ENCODE data around the gene ANKH. TPM values are rescaled to one million over a fixed set of nuclear protein-coding genes. Genes with fewer than 3 reads are reported as not detected.

Gene ANKH
- total RNA-seq, 1 donor from 2014 or later: 6.9 TPM

DNA sequence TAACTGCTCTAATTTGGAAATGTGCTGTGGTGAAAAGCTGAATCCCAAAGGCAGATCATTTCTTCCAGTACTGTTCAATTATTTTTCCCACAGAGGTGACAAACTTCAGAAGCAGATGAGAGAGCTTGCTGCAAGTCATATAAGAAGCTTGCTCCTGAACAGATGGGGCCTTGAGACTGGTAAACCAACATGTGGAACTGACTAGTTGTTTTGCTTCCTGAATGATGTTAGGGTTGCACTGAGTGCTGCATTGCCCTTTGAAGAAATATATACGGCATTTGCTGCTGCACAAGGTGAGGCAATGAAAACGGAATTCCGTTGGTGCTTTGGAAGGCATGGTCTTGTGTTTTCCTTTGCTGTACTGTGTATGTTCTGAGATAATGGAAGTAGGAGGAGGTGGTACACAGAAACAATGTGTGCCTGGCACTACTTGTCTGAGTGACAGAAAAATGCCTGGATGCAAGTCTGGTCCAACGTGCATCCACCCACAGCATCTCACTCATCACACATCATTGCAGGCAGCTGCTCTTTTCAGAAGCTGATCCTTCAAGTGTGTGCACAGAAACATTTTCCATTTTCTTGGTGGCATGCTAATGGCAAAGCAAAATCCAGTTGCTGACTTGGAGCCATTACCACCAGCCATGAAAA is 76.9 kb downstream of the ANKH start:
- no peak for DNase-seq (ENCODE audit: low read depth, low spot score)

DNA sequence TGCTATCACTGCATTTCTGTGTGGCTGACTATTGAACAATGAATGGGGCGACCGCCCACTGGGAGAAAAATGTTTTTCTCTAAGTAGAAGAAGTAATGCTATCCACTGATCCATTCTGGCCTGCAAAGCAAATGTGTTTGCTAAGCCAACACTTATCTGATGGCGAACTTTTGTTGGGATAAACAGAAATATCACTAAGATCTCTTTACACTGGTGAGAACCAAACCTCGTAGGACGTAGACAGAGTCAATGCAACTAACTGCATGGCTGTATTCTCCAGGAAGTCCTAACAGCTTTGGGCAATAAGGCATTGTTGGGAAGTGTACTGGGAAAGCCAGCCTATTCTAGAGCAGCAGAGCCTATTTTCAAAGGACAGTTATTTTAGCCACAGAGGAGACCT is 77.7 kb downstream of the ANKH start:
- DNase-seq (ENCODE audit: low read depth, low spot score): no peak

DNA sequence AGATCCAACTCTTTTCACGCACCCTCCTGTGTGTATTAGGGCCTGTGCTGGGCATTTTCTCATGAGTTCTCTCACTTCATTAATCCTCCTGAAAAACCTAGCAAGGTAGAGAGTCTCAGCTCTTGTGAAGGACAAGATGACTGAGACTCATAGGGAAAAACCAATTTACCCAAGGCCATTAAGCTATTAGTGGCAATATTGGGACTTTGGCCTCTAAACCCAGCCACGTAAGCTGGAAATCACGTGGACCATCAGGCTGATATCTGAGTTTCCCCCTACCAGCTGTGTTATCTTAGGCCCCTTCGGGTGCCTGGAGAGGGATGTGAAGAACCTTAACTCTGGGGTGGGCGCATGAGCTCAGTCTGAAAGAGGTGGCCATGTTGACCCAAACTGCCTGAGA is 80.7 kb downstream of the ANKH start:
- DNase-seq (ENCODE audit: low read depth, low spot score): no peak

DNA sequence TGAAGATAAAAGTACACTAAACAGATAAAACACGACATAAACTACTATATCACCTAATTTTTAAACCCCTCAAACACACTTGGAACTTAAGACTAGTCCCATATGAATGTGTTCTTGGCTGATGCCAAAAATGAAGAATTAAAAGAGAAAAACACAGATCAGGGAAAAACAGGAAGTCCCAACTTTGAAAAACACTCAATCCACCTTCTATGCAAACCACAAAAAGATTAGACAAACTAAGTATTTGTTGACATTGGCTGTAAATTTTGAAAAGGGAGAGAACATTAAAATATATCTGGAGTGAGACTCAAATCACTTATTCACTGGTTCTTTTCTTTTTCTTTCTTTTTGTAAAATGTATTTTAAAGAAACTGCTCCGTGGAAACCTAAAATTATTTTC is 81.4 kb downstream of the ANKH start:
- DNase-seq (ENCODE audit: low read depth, low spot score): no peak

DNA sequence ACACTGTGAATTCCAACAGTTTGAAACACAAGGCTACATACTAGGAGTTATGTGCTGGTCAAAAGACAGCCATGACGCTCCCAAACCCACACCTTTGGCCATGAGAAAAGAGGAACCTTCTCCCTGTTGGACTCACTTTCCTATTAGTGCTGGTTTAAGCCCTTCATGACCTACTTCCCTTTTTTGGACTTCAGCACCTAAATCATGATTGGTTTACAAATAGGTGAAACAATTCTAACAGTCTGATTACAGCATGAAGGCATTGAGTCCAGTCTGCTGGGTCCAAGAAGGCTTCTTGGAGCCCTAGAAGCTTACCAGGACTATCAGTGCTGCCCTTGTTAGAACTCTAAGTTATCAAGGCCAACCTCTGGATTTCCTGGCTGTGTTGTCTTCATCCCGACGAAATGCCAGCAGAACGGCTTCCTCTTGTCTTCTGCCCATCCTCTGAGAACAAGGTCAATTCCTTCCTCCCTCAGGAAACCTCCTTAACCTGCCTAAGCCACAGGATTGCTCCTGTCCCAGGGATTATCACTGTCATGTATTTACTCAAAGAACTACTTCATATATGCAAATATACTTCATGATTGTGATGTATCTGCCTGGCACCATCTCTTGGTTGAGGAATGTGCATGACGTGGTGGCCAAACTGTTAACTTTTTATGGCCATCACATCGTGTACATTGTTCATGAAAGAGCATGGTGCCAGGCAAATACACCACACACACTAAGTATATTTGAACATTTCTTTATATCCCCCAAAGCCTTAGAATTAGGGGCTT is 83.6 kb downstream of the ANKH start:
- no peak for DNase-seq (ENCODE audit: low read depth, low spot score)

DNA sequence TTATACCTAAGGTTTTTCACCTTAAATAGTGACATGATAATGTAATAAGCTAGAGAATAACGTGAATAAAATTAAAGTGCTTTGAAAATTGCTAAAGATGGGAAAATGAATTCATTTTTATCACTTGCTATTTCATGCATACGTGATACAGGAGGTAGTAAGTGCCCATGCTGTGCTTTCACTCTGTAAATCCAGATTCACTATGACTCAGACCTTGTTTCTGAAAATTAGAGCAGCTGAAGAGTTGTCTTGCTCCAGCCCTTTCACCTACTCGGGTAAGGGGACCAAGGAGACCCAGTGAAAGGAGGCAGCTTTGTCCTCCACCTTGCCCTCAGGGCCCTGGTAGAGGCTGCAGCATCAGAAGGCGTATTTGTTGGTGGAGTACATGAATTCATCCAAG is 87.9 kb downstream of the ANKH start:
- no peak for DNase-seq (ENCODE audit: low read depth, low spot score)

DNA sequence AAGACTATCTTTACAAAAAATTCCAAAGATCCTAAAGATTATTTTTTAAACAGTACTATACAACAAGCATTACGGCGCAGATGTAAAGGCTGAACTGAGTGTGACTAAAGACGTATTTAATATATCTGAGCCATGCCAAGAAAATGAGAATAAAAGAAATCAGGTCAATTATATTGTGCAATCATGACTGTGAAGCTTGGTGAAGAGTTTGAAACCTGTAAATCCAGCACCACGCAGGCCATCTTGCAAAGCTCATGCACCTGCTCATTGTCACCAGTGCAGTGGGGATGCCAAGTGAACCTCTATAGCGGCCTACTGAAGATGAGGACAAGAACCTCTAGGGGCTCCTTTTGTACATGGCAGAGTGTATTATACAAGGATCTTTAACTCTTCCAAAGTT is 89.0 kb downstream of the ANKH start:
- no peak for DNase-seq (ENCODE audit: low read depth, low spot score)

DNA sequence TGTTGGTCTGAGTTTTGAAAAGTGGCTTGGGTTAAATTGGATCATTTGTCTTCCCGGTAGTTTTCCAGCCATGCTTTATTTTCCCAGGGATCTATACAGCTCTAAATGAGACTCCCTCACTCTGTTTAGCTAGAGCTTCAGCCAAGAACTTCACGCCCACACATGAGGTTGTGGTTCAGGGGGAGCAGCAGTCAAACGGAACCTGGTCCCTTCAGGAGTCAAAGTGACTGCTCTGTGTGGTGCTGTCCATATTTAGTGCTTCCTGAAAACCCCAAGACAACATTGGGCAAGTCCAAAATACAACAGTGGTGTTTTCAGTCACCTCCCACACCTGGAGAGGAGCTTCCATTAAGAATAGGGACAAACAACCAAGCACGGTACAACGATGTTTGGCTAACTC is 90.5 kb downstream of the ANKH start:
- no peak for DNase-seq (ENCODE audit: low read depth, low spot score)

DNA sequence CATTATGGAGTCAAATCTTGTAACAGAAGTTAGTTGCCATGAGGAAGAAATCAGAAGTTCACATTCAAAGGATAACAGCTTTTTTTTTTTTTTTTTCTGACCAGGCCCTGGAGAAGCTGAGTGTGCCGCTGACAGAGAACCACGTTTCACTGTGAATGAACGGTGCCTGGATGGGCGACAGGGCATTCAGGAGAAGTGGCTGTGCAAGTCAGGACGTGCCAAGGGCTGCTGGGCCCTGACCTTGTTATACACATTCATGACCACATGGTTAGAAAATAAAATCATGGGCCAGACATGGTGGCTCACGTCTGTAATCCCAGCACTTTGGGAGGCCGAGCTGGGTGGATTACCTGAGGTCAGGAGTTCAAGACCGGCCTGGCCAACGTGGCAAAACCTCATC is 91.6 kb downstream of the ANKH start:
- DNase-seq (ENCODE audit: low read depth, low spot score): no peak

DNA sequence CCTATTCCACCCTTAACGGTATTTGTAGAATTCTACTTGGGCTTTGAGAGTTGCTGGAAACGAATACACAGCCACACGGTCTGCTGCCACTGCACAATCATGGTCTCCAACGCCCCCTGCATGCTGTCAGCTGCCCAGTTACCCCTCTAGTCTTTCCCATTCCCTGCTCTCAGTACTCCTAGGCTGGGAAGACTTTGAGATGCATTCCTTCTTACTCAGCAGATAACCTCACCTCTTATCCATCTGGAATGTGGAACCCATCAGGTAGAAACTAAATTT is 92.8 kb downstream of the ANKH start:
- DNase-seq (ENCODE audit: low read depth, low spot score): no peak

DNA sequence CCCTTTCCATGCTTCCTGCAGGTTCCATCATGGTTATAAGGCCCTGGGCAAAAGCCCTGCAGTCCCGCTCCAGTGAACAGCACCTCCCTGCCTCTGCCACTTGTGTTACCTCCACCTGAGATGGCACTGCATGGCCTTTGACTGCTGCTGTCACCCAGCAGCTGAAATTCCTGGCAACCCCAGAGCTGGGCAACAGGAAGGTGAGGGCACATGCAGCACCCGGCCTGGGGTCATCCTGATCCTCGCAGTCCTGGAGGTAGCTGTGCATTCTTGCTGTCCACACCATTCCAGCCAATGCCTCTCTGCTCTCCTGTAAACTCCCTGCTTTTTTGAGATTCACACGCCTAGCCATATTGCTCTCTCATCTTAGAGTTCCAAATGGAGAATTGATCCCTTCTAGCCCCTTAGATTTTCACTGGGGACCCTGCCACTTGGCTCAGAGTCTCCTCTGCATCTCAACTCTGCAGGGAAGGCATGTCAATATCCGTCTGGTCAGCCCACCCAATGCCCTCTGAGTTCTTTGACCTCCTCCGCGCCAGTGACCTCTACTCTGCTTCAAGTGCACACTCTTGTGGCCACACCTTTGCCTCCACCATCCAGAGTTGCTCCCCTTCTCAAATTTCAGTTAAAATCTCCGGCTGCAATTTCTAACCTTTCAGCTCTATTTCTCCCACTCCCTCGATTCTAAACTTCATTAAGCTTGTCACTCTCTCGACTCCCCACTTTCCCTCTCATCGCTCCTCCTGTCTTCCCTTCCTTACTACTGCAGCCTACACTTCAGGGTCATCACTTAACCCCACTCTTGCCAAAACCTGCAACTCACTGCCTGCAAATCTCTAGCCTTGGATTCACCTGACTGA is 93.4 kb downstream of the ANKH start:
- DNase-seq (ENCODE audit: low read depth, low spot score): no peak

DNA sequence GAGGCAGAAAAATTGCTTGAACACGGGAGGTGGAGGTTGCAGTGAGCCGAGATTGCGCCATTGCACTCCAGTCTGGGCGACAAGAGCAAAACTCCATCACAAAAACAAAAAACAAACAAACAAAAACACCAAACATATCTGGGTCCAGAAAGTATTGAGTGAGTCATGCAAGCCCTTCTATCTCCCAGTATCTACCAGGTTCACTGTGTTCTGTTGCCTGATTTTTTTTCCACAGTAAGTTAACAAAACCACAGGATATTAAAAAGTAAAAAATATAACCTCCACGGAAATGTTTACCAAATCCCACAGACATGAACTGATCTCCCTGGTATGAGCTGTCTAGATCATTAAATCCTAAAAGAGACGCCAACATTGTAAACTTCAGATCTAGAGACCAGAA is 94.4 kb downstream of the ANKH start:
- DNase-seq (ENCODE audit: low read depth, low spot score): no peak

DNA sequence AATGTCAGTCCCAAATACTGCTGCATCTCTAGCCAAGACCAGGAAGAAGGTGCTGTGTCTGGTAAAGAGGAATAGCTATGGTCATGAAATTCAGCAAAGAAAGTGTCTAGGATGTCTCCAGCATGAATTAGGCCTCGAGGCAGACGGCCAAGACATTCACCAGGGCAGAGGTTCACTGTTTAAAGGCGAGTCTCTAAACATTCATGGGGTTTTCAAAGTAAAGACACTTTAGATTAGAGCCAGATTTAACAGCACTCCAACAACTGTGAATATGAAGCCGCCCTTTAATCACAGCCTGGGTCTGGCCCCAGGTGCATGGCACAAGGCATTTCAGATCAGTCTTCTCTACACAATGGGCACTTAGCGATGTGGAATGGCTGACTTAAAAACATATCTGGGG is 95.0 kb downstream of the ANKH start:
- no peak for DNase-seq (ENCODE audit: low read depth, low spot score)

DNA sequence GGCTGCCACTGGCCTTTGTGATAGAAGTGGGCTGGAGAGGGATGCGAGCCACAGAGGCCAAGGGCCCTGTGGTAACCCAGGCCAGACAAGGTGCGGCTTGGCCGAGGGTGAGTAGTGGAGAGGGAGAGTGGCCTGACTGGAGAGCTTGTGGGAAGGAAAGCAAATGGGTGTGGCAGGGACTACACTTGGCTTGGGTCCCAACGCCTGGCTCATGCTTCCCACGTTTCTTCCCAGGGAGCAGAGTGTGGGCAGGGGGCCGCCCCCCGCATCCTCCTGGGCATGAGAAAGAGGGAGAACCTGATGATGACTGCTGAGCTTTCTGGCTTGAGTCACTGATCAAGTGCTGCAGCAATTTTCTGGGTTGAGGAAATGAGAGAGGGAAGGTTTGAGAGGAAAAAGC is 95.7 kb downstream of the ANKH start:
- DNase-seq (ENCODE audit: low read depth, low spot score): no peak

DNA sequence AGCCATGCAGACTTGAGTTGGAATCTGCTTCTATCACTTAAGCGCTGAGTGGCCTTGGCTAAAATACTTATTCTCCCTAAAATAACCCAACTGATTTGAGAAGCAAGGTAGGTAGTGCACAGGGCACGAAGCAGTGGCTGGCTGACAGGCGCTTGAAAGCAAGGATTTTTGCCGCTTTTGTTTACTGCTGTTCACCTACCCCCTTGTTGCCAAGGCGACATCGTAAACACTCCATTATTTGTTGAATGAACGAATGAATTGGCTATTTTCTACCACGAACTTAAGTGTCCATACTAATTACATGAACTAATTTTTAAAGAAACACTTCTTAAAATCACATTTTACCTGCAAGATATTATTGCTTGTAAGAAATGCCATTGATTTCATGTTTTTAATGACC is 98.0 kb downstream of the ANKH start:
- DNase-seq (ENCODE audit: low read depth, low spot score): no peak

DNA sequence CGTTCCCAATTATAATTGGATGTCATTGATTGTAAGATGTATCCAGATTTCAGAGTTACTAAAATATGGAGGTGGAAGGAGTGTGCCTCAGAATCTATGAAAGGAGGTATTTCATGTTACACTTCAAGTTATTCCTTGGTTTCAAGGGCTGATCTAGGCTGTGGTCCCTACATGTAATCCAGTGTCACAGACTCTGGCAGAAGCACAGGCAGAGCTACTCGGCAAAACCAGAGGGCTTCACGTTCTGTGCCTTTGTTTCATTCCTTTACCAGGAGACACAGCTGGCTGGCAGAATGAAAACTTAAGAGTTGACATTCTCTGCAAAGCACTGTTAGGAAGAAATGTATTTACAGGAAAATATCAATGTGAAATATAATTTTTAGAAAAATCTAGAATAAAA is 99.6 kb downstream of the ANKH start:
- DNase-seq (ENCODE audit: low read depth, low spot score): no peak

DNA sequence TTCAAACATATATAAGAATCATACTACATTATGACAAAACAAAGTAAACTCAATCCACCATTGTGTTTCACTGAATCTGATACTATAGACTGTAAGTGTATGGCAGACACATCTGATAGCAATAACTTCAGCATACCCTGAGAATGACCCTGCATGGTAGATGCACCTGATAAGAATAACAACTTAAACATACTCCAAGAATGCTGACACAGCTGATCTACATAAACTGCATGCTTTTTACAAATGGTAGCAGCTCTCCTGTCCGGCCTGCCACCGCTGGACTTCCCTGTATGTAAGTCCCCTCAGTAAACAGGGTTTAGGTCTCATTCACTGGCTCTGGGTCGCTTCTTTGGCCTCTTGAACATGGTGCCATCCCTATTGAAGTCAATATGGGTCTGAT is 100.4 kb downstream of the ANKH start:
- DNase-seq (ENCODE audit: low read depth, low spot score): no peak

DNA sequence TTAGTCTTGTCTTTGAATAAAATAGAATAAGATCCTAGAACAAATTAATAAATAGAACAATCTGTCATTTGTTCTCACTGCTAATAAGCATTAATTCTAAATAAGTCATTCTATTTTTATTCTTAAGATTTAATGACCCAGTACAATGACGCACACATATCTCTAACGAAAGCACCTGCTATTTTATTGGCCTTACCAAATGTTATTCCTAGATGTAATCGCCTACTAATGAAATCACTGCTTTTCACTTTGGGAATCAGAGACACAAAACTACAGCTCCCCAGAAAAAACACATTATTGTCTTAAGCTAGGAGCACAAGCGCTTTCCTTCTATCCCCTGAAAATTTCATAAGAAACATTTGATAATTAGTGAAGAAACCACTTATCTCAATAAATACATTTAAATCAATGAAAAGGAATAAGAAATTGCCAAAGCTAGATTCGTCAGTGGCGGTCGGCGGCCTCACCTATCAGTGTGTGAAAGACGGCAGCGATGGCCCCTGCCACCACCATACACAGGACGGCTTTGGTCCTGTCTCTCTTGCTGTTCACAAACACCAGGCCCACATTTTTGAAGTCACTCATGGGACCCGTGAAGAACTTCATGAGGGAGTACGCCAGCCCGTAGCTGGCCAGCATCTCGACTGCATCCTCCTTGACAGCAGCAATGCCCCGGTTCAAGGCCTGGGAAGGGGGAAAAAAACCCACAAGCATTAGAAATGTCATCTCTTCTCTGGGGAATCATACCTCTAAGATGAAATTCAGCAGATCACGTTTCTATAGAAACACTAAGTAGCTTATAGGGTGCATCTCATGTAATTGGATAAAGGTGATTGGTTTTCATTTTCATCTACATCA is 102.8 kb downstream of the ANKH start:
- DNase-seq (ENCODE audit: low read depth, low spot score): no peak

DNA sequence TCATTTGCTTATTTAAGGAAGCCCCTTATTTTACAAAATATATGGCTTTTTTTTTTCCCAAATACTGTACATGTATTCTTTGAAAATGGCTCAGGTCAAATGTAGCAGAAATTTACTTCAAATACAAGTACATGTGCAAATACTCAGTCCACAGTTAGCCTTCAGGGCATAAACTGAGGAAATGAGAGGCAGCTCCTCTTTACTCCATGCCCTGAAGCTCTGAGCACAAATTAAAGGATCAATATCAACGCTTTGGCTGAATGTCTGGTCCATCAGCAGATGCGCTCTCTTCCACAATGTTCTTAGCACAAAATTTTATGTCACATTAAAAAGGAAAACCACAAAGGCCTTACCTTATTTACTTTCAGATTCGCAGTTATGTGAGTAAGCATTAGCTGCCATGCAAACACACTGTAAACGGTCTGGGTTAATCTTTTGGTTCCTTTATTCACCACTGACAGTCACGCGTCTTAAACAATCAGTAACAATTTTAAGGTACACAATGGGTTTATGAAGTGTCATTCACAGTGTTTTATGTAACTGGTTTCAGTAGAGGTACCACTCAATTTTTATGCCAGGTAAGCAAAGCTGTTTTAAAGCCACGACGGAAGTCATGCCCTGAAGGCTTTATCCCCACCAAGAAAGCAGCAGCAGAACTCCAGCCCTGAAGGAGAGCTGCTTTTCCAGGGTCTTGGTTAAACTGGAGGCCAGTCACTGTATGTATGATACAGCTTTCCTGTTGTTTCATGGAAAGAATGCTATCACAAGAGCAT is 103.7 kb downstream of the ANKH start:
- DNase-seq (ENCODE audit: low read depth, low spot score): no peak

DNA sequence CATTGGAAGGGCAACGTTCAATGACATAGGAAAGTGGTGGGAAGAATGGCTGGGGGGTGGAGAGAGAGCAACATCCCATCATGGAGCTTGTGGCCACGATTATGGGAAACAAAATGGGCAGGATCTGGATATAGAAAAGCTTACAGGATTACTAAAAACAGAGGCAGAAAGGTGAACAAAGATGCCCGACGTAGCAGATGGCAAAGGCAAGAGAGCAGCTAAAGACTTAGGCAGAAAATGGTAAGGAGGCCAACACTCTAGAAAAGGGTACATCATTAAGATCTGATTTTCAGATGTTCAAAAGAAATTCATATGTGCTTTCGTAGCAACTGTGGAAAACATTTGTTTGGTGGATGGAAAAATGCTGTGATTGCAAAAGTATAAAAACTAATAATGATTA is 104.5 kb downstream of the ANKH start:
- DNase-seq (ENCODE audit: low read depth, low spot score): no peak

DNA sequence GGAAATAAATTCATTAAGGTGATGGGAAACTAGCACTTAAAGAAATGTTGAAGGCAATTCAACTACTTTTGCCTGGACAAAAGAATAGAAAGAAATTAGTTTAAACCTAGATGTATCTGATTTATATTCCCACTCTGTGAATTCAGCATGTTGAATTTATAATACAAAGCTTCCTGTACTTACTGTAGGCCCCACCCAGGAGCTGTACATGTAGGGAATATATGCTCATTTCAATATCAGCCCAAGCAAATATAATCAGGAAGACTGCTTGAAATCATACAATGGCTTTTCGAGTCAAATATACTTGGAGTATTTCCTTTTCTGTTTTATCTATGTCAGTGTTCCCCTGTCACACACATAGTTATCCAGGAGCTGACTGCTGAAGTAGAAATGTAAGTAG is 105.0 kb downstream of the ANKH start:
- DNase-seq (ENCODE audit: low read depth, low spot score): no peak

All from pulmonary artery endothelial cell (primary cell).